DND-41 (cell line): ENCODE data around the gene NECAB3.
A peak's percentile ranks its signal among the peaks of the same experiment; 100 is the strongest.

Source experiments
- ATAC-seq: fragments of 200-7000 bp; cut with Tn5 transposase; 3 replicates; pipeline ENCODE4 v1.9.1; 2021; ENCODE audit warnings: low read depth; ENCODE audit not compliant: insufficient read depth
- DNase-seq: peaks from one replicate; pipeline ENCODE4 v3.0.0-alpha.2; 2020
- H2AFZ ChIP-seq: 2 replicates; pipeline ENCODE4 v1.6.0; 2012; ENCODE audit warnings: low read depth, low read length
- H3K27ac ChIP-seq: 2 replicates; pipeline ENCODE4 v1.5.1; 2012; ENCODE audit warnings: low read length, inconsistent platforms
- H3K27me3 ChIP-seq: fragments of 200-600 bp; sonication (generic); 2 replicates; pipeline ENCODE4 v1.6.0; 2012; ENCODE audit warnings: low read length, mild to moderate bottlenecking, inconsistent platforms; ENCODE audit not compliant: insufficient read depth, poor library complexity
- H3K36me3 ChIP-seq: 2 replicates; pipeline ENCODE4 v1.5.1; 2012; ENCODE audit warnings: low read length, inconsistent platforms; ENCODE audit not compliant: insufficient read depth
- H3K4me1 ChIP-seq: 2 replicates; pipeline ENCODE4 v1.5.1; 2012; ENCODE audit warnings: mild to moderate bottlenecking, low read length; ENCODE audit not compliant: insufficient read depth
- H3K4me2 ChIP-seq: 2 replicates; pipeline ENCODE4 v1.6.0; 2012; ENCODE audit warnings: mild to moderate bottlenecking, moderate library complexity, low read length, inconsistent platforms; ENCODE audit not compliant: insufficient read depth
- H3K4me3 ChIP-seq, 2 experiments: fragments of 200-600 bp in 1 of 2; shearing (Covaris generic) in 1 of 2; 2 replicates each; pipeline ENCODE4 v1.5.1; 2012 to 2016; ENCODE audit warnings: inconsistent platforms in 2 of 2, low read length in 2 of 2, mild to moderate bottlenecking in 2 of 2, low read depth in 1 of 2, moderate library complexity in 1 of 2
- H3K79me2 ChIP-seq: 2 replicates; pipeline ENCODE4 v1.6.0; 2012; ENCODE audit warnings: low read length, inconsistent platforms; ENCODE audit not compliant: insufficient read depth
- H3K9ac ChIP-seq: 2 replicates; pipeline ENCODE4 v1.6.0; 2012; ENCODE audit warnings: low read depth, mild to moderate bottlenecking, inconsistent platforms, low read length, moderate library complexity
- H3K9me3 ChIP-seq: 2 replicates; pipeline ENCODE4 v1.5.1; 2012; ENCODE audit warnings: low read length, moderate library complexity, mild to moderate bottlenecking, inconsistent platforms; ENCODE audit not compliant: insufficient read depth, severe bottlenecking
- H4K20me1 ChIP-seq: 2 replicates; pipeline ENCODE4 v1.6.0; 2012; ENCODE audit warnings: low read length; ENCODE audit not compliant: insufficient read depth
- CTCF ChIP-seq: IDR thresholded peaks from 2 replicates; pipeline ENCODE4 v1.5.1; 2012; ENCODE audit warnings: borderline replicate concordance, low read length, moderate library complexity, mild to moderate bottlenecking; ENCODE audit not compliant: poor library complexity, severe bottlenecking; ENCODE audit errors: extremely low read depth
- EZH2 ChIP-seq: IDR thresholded peaks from 3 replicates; pipeline ENCODE4 v1.6.1; 2012; ENCODE audit warnings: borderline replicate concordance, low read depth, mild to moderate bottlenecking, moderate library complexity, low read length, inconsistent platforms; ENCODE audit not compliant: severe bottlenecking

Gene NECAB3

GRCh38 chr20:33685328-33686099, 11.3 kb upstream of the NECAB3 start:
- Histone ChIP-seq H3K9ac (peak overlapping the region; percentile 70), H3K9me3 (no peaks in the 10 kb centered on the region), H2AFZ (peak overlapping the region; percentile 13; the same call in 1 of the 2 replicates), H3K79me2 (peaks cover 56% of the 10 kb centered on the region), H3K4me3 (peak overlapping the region; percentile 34 to 74), H3K27ac (peak overlapping the region; percentile 78), H3K36me3 (peaks cover 48% of the 10 kb centered on the region), H3K4me2 (peak overlapping the region; percentile 95), H4K20me1 (peaks cover 51% of the 10 kb centered on the region), H3K4me1 (peaks cover 56% of the 10 kb centered on the region), H3K27me3 (no peaks in the 10 kb centered on the region)
- TF ChIP-seq CTCF = no peak
- no peak for TF ChIP-seq EZH2
- ATAC-seq = peak; percentile 49
- DNase-seq = peak; percentile 82

GRCh38 chr20:33684533-33685327, 10.5 kb upstream of the NECAB3 start:
- peak overlapping the region; percentile 95 for H3K4me2 ChIP-seq
- peaks cover 48% of the 10 kb centered on the region for H3K4me1 ChIP-seq
- H3K4me3 ChIP-seq = peak overlapping the region; percentile 34 to 74
- no peaks in the 10 kb centered on the region for H3K27me3 ChIP-seq
- ATAC-seq (no peak), DNase-seq (peak; percentile 42)
- no peak for TF ChIP-seq CTCF
- no peak for TF ChIP-seq EZH2
- peak overlapping the region; percentile 78 for H3K27ac ChIP-seq
- peaks cover 64% of the 10 kb centered on the region for H3K79me2 ChIP-seq
- peak overlapping the region; percentile 70 for H3K9ac ChIP-seq
- no peaks in the 10 kb centered on the region for H3K9me3 ChIP-seq
- 0 out of 2 replicates have a peak overlapping the region, but pooled peaks have one; percentile 13 for H2AFZ ChIP-seq
- peaks cover 56% of the 10 kb centered on the region for H3K36me3 ChIP-seq
- peaks cover 59% of the 10 kb centered on the region for H4K20me1 ChIP-seq

- H3K9ac ChIP-seq = peak overlapping the region; percentile 23; the same call in 1 of the 2 replicates
These were observed 7.6 kb upstream of the NECAB3 start for GRCh38 chr20:33681728-33682353.

More at GRCh38 chr20:33681728-33682353, 7.6 kb upstream of the NECAB3 start:
- no peak for TF ChIP-seq CTCF
- no peak for TF ChIP-seq EZH2
- no peaks in the 10 kb centered on the region for H3K9me3 ChIP-seq
- peaks cover 85% of the 10 kb centered on the region for H3K36me3 ChIP-seq
- H3K4me1 ChIP-seq = peaks cover 36% of the 10 kb centered on the region
- H4K20me1 ChIP-seq = peaks cover 87% of the 10 kb centered on the region
- H2AFZ ChIP-seq = no peak overlapping the region
- peak overlapping the region; percentile 95 for H3K4me2 ChIP-seq
- H3K79me2 ChIP-seq = peaks cover 68% of the 10 kb centered on the region
- ATAC-seq (no peak), DNase-seq (no peak)
- no peak overlapping the region for H3K4me3 ChIP-seq
- H3K27me3 ChIP-seq = no peaks in the 10 kb centered on the region
- H3K27ac ChIP-seq = peak overlapping the region; percentile 49
